Gastrocnemius medialis (tissue), 4 donors: Measurements from ENCODE around the gene CNFN. TPM values are rescaled to one million over a fixed set of nuclear protein-coding genes. Genes with fewer than 3 reads are reported as not detected.

ENCODE experiments used
- ATAC-seq, 2 donors: fragments of 150-250 bp; one replicate each; pipeline ENCODE4 v1.9.1; 2016
- DNase-seq, 2 donors: peaks; one replicate each; pipeline ENCODE4 v3.0.0-alpha.2; 2019
- H3K27ac ChIP-seq, 4 donors: fragments of 200-600 bp; sonication (generic); 1 replicate in 1 of 4; 2 replicates in 3 of 4; pipeline ENCODE4 v1.5.1; 2016 to 2018; ENCODE audit warnings: mild to moderate bottlenecking in 2 of 4, moderate library complexity in 1 of 4
- H3K27me3 ChIP-seq, 3 donors: fragments of 200-600 bp; sonication (generic) in 2 of 3; 1 replicate in 1 of 3; 2 replicates in 2 of 3; pipeline versions ENCODE4 v1.5.1 to v1.6.0; 2016 to 2019; ENCODE audit warnings: mild to moderate bottlenecking in 1 of 3, moderate library complexity in 1 of 3
- H3K36me3 ChIP-seq, 2 donors: fragments of 200-600 bp; sonication (generic) in 1 of 2; one replicate each; pipeline ENCODE4 v1.5.1; 2017 to 2018
- H3K4me1 ChIP-seq, 2 donors: fragments of 200-600 bp; sonication (generic) in 1 of 2; one replicate each; pipeline ENCODE4 v1.5.1; 2016 to 2017; ENCODE audit warnings: mild to moderate bottlenecking in 2 of 2
- H3K4me3 ChIP-seq, 4 donors: fragments of 200-600 bp; sonication (generic) in 3 of 4; 1 replicate in 1 of 4; 2 replicates in 3 of 4; pipeline ENCODE4 v1.5.1; 2016 to 2019; ENCODE audit warnings: mild to moderate bottlenecking in 2 of 4
- H3K9me3 ChIP-seq, 3 donors: fragments of 200-600 bp; sonication (generic) in 2 of 3; 1 replicate in 1 of 3; 2 replicates in 2 of 3; pipeline ENCODE4 v1.5.1; 2016 to 2019
- POLR2A ChIP-seq, 2 donors: fragments of 450-650 bp; IDR thresholded peaks; one replicate each; pipeline ENCODE4 v1.6.1; 2017; ENCODE audit warnings: antibody characterized with exemption in 2 of 2, mild to moderate bottlenecking in 2 of 2, moderate library complexity in 2 of 2
- in situ Hi-C, 4 donors: fragments of 200-750 bp; cut with MboI; loops; one replicate each; pipeline versions ENCODE4 v1.15.0 to v1.8.0; 2017; ENCODE audit warnings: low sequenced_read_pairs in 4 of 4
- intact Hi-C: fragments of 100-400 bp; cut with DNase I; formaldehyde crosslinking; loops from one replicate; pipeline ENCODE4 v1.15.1; 2023; ENCODE audit warnings: low total_unique reads
- total RNA-seq, 4 donors: library from RNA; depleted of rRNA; stranded (reverse); fragments of >200 nt; gene quantifications; one replicate each; pipeline versions ENCODE4 v1.1.0 to v1.2.3, GENCODE V29; 2016
- TF ChIP-seq, protein P1 (sequence below), 5 experiments: fragments of 450-650 bp in 3 of 5; fragments of 200-600 bp in 2 of 5; sonication (generic) in 2 of 5; IDR thresholded peaks in 4 of 5; conservative IDR thresholded peaks in 1 of 5; 1 replicate in 4 of 5; 2 replicates in 1 of 5; pipeline ENCODE4 v1.5.1; 2016 to 2019; ENCODE audit warnings: antibody characterized with exemption in 5 of 5, mild to moderate bottlenecking in 3 of 5, moderate library complexity in 3 of 5

Gene CNFN
- total RNA-seq, 4 donors from 2014 or later, result not detected

- ATAC-seq, result no peak
- intact Hi-C loops, result no loop called here
- no peak for TF ChIP-seq POLR2A (IDR thresholded peaks at IDR 0.05)
- TF ChIP-seq, protein P1, sequence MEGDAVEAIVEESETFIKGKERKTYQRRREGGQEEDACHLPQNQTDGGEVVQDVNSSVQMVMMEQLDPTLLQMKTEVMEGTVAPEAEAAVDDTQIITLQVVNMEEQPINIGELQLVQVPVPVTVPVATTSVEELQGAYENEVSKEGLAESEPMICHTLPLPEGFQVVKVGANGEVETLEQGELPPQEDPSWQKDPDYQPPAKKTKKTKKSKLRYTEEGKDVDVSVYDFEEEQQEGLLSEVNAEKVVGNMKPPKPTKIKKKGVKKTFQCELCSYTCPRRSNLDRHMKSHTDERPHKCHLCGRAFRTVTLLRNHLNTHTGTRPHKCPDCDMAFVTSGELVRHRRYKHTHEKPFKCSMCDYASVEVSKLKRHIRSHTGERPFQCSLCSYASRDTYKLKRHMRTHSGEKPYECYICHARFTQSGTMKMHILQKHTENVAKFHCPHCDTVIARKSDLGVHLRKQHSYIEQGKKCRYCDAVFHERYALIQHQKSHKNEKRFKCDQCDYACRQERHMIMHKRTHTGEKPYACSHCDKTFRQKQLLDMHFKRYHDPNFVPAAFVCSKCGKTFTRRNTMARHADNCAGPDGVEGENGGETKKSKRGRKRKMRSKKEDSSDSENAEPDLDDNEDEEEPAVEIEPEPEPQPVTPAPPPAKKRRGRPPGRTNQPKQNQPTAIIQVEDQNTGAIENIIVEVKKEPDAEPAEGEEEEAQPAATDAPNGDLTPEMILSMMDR (IDR thresholded peaks at IDR 0.05 in 4 of 5, conservative IDR thresholded peaks at IDR 0.05 in 1 of 5), result no peak
These were observed 31.5 kb upstream of the CNFN start for GRCh38 chr19:42421591-42422031.

GRCh38 chr19:42421101-42421500 lies 31.0 kb upstream of the CNFN start:
- peaks cover 17 to 20% of the 10 kb centered on the region in 2 donors for H3K4me1 ChIP-seq
- DNase-seq, result no peak
- in situ Hi-C loops (no loop called here), intact Hi-C loops (no loop called here)
- H3K4me3 ChIP-seq, result peak overlapping the region in 2 of 4 donors; percentile 17 to 71
- H3K9me3 ChIP-seq, result no peaks in the 10 kb centered on the region
- H3K36me3 ChIP-seq, result no peaks in the 10 kb centered on the region
- H3K27ac ChIP-seq, result peak overlapping the region; percentile 18 to 71 (median 68)
- TF ChIP-seq, protein P1 (IDR thresholded peaks at IDR 0.05 in 4 of 5, conservative IDR thresholded peaks at IDR 0.05 in 1 of 5), result no peak
- TF ChIP-seq POLR2A (IDR thresholded peaks at IDR 0.05), result no peak
- no peak for ATAC-seq
- peaks cover 0 to 20% (median 0%) of the 10 kb centered on the region in 3 donors for H3K27me3 ChIP-seq

More at GRCh38 chr19:42421591-42422031, 31.5 kb upstream of the CNFN start:
- no peak for DNase-seq
- H3K27me3 ChIP-seq, result peaks cover 0 to 20% (median 0%) of the 10 kb centered on the region in 3 donors
- peaks cover 17 to 20% of the 10 kb centered on the region in 2 donors for H3K4me1 ChIP-seq
- H3K9me3 ChIP-seq, result no peaks in the 10 kb centered on the region
- peak overlapping the region; percentile 33 to 71 (median 68) for H3K27ac ChIP-seq
- peak overlapping the region in 3 of 4 donors; percentile 17 to 71 (median 59) for H3K4me3 ChIP-seq
- no peaks in the 10 kb centered on the region for H3K36me3 ChIP-seq
- in situ Hi-C loops, result no loop called here

DNA sequence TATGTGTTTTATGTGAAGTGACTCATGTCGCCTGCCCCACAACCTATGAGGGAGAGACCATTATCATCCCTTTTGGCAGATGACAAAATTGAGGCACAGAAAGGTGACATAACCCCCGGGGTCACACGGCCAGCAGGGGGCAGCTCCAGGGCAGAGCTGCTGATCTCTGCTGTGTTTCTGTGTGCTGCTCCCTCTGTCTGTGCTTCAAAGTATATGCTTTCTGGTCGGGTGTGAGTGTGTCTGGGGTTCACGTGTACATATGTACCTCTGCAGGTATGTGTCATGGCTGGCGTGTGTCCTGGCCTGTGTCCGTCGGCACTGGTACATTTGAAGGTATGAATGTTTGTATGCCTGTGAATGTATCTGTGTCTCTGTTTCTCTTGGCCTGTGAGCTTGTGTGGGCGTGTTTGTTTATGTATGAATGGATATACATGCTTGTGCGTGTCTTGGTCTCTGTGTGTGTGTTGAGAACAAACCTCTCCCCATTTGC lies 30.0 kb upstream of the CNFN start:
- Histone ChIP-seq H3K4me1 (peaks cover 17 to 20% of the 10 kb centered on the region in 2 donors), H3K4me3 (peak overlapping the region in 1 of 4 donors; percentile 21), H3K27ac (peak overlapping the region in 3 of 4 donors; percentile 68 to 71 (median 68))

GRCh38 chr19:42419309-42419708 lies 29.2 kb upstream of the CNFN start:
- intact Hi-C loops, result no loop called here
- in situ Hi-C loops, result no loop called here
- DNase-seq, result no peak
- Histone ChIP-seq H3K4me3 (peak overlapping the region in 1 of 4 donors; percentile 21), H3K27ac (peak overlapping the region in 3 of 4 donors; percentile 31 to 71 (median 68)), H3K9me3 (no peaks in the 10 kb centered on the region), H3K36me3 (no peaks in the 10 kb centered on the region), H3K27me3 (peaks cover 0 to 13% (median 0%) of the 10 kb centered on the region in 3 donors), H3K4me1 (peaks cover 17 to 20% of the 10 kb centered on the region in 2 donors)
- ATAC-seq, result no peak
- no peak for TF ChIP-seq POLR2A (IDR thresholded peaks at IDR 0.05)
- TF ChIP-seq, protein P1 (IDR thresholded peaks at IDR 0.05 in 4 of 5, conservative IDR thresholded peaks at IDR 0.05 in 1 of 5), result no peak

More for the DNA sequence above, 30.0 kb upstream of the CNFN start:
- DNase-seq (no peak), ATAC-seq (no peak)
- in situ Hi-C loops (no loop called here), intact Hi-C loops (no loop called here)
- Histone ChIP-seq H3K27me3 (peaks cover 0 to 18% (median 0%) of the 10 kb centered on the region in 3 donors), H3K9me3 (no peaks in the 10 kb centered on the region), H3K36me3 (no peaks in the 10 kb centered on the region)
- no peak for TF ChIP-seq POLR2A (IDR thresholded peaks at IDR 0.05)
- TF ChIP-seq, protein P1 (IDR thresholded peaks at IDR 0.05 in 4 of 5, conservative IDR thresholded peaks at IDR 0.05 in 1 of 5), result peak in 3 of 5 experiments; percentile 31 to 41 (median 36)
